EH (cell line): Measurements from ENCODE around the gene PRPF8.

Experiments
- DNase-seq: peaks from one replicate; pipeline ENCODE4 v3.0.0-alpha.2; 2015; ENCODE audit warnings: low read depth

PRPF8 gene

GRCh38 chr17:1626333-1626732 lies 58.3 kb downstream of the PRPF8 start:
- no peak for DNase-seq

DNA sequence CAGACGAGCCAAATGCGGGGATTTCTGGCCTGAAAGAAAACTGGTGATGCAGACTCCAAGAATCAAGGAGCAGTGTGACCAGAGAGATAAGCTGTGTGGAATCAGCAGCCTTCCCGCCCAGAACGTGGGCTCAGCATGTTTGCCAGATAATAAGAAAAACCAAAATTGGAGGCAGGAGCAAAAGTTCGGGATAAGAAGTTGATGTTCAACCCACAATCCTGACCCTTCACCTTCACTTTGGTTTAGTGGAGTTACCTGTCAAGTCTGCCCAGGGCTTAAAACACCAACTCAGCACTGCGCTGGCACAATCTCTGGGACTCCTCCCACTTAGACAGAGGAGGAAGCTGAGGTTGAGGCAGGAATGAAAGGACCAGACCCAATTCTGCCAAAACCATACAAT lies 59.1 kb downstream of the PRPF8 start:
- no peak for DNase-seq

GRCh38 chr17:1625053-1625452 lies 59.6 kb downstream of the PRPF8 start:
- no peak for DNase-seq

GRCh38 chr17:1624650-1625049 lies 60.0 kb downstream of the PRPF8 start:
- no peak for DNase-seq

DNA sequence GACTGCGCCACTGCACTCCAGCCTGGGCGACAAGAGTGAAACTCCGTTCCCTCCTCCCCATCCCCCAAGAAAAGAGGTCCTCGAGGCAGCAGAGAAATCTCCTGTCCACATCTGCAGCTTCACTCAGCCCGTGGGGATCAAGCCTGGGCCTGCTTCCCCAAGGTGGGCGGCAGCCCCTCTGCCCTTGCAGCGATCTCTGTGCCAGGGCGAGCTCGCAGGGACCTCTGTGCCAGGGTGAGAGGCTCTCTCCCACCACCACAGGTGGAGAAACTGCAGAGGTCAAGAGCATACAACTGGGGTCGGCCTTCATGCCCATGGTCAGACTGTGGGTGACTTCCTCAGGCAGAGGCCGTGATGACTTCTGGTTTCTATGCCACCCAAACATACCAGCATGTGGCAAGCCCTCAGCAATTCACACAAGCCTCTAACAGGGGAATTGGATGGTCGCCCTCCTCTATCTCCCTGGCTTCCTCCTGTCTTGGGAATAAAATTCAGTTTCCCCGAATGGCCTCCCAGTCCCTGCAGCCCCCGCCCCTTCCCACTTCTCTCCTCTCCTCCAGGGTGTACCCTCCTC lies 61.5 kb downstream of the PRPF8 start:
- DNase-seq = no peak

DNA sequence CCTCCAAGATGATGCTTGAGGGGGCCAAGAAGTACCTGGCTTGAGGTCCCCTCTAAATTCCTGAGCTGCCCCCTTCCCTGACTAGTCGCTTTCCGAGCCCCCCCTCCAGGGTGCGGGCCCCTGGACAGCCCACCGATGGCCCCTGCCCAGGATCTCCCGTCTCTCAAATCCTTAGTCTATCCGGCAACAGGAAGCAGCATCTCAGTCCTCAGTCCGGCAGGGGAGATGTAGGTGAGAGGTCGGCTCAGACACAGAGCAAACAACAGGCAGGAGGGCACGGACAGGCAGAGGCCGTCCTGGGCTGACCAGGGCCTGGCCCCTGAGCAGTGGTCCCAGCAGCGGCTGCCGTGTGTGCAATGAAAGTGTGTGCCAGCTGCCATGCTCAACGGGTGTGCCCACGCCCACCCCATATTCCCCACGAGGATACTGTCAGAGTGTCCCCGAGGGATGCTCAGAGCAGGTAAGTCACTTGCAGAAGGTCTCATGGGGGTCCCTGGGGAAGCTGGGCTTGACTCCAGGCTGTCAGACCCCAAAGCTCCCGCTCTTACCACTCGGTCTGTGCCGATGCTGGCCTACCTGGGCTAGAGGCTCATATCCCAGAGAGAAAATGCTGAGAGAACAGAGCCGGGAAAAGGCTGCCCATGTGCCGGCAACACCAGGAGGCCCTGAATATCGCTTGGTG lies 63.3 kb downstream of the PRPF8 start:
- no peak for DNase-seq

GRCh38 chr17:1620486-1620885 lies 64.2 kb downstream of the PRPF8 start:
- DNase-seq = no peak

GRCh38 chr17:1617620-1618174 lies 67.0 kb downstream of the PRPF8 start:
- peak; percentile 85 for DNase-seq

DNA sequence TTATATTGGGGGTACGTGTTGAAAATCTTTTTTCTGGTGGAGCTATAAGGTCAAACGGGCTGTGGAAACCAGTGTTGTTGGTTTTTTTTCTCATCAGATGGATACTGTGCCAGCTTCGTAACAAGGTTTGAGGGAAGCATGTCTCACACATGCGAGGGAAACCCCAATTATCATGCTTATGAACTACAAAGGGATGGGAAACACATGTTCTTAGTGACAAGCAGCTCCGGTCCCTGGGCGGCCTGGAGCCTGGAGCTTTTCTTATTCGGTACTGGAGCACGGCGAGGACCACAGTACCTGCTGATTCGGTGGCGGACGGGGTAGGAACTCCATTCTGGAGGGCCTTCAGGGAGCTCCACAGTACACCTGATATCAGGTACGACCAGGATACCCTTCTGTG lies 68.6 kb downstream of the PRPF8 start:
- no peak for DNase-seq

GRCh38 chr17:1612400-1612799 lies 72.3 kb downstream of the PRPF8 start:
- DNase-seq = no peak

DNA sequence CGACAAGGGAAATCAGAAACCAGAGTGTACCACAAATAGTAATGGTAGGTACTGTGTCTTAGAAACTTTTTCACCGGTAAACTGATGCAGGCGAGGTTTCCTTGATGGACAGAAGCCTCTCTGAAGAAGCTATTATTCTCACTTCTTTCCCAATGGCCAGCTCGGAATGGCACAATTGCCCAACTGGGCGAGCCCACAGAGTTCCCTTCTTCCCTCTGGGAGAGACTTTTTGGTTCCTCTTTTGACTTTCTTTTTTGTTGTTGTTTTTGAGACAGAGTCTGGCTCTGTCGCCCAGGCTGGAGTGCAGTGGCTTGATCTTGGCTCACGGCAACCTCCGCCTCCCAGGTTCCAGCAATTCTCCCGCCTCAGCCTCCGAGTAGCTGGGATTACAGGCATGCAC lies 73.0 kb downstream of the PRPF8 start:
- DNase-seq = no peak

- no peak for DNase-seq
Observed at GRCh38 chr17:1608676-1609075, 76.0 kb downstream of the PRPF8 start.

- DNase-seq = no peak
Observed at GRCh38 chr17:1607971-1608320, 76.7 kb downstream of the PRPF8 start.

GRCh38 chr17:1606352-1606985 lies 78.2 kb downstream of the PRPF8 start:
- DNase-seq = no peak

GRCh38 chr17:1605681-1606351 lies 78.9 kb downstream of the PRPF8 start:
- no peak for DNase-seq

DNA sequence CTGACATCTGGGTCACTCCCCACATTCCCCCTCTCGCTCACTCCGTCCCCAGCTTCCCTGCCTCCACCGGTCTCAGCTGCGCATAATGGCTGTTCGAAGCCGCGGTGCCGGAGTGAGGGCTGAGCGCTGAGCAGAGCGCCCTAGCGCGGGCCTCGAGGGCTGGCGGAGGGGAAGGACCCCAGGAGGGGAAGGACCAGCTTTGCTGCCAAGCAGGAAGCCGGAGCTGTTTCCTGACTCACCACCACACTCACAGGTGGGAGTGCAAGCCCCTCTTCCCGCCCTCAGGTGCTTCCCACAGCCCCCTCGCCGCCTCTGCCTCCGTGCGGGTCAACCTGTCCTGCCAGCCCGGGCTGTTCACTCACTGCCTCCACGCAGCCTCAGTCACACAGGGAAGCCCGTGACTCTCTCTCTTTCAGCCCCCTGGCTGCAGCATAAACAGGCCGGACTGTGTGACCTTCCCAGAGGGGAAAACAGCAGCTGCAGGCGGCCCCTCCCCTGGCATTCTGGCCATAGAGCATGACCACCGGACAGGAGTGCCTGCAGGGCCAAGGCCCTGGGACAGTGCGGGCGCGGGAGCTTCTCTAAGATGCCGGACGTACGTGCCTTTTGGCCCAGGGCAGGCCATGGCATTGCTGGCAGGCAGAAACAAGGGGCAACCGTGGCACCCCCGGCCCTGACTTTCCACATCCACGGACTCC lies 79.7 kb downstream of the PRPF8 start:
- DNase-seq = no peak

DNA sequence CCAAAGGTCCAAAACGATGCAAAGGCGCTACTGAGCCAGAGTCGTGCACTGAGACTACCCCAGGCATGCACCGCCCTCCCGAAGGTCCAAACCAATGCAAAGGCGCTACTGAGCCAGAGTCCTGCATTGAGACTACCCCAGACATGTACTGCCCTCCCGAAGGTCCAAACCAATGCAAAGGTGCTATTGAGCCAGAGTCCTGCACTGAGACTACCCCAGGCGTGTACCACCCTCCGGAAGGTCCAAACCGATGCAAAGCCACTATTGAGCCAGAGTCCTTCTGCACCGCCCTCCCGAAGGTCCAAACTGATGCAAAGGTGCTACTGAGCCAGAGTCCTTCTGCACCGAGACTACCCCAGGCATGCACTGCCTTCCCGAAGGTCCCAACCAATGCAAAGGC lies 83.1 kb downstream of the PRPF8 start:
- DNase-seq = no peak
